PC-9 (cell line): ENCODE measurements around the gene LAMTOR4. TPM values are rescaled to one million over a fixed set of nuclear protein-coding genes. Genes with fewer than 3 reads are reported as not detected.
A peak's percentile ranks its signal among the peaks of the same experiment; 100 is the strongest.
"Not testable (repeated sequence)": the region's sequence is repeated elsewhere in the genome, so short reads cannot be mapped to it uniquely, and the experiment has no call there.

ENCODE experiments used
- BruUV-seq: library from RNA; stranded (reverse); fragments of 400-500 nt; replicated peaks from 2 replicates; lab custom pipeline; 2021; lab: Mats Ljungman, UMichigan
- CTCF ChIA-PET: fragments of 300-600 bp; sonication (Branson Sonifier 250); formaldehyde crosslinking; loops from one replicate; lab custom pipeline; 2022; ENCODE audit warnings: antibody characterized with exemption; lab: Charles Lee
- POLR2A ChIA-PET: fragments of 300-600 bp; sonication (Branson Sonifier 250); formaldehyde crosslinking; loops from one replicate; lab custom pipeline; 2022; ENCODE audit warnings: antibody characterized with exemption; ENCODE audit not compliant: unreplicated experiment; lab: Charles Lee
- DNase-seq, 2 experiments: peaks; one replicate each; pipeline versions ENCODE4 v3.0.0 to v3.0.0-alpha.2; 2015 to 2022; ENCODE audit warnings: mixed read lengths in 1 of 2
- H2AFZ ChIP-seq: fragments of 200-600 bp; sonication (generic); 2 replicates; pipeline ENCODE4 v1.8.1; 2017; ENCODE audit warnings: antibody characterized with exemption
- H3F3A ChIP-seq: fragments of 200-600 bp; sonication (generic); 2 replicates; pipeline ENCODE4 v1.8.1; 2017; ENCODE audit warnings: antibody characterized with exemption, mild to moderate bottlenecking, low read depth; ENCODE audit not compliant: insufficient read depth
- H3K27ac ChIP-seq: fragments of 200-600 bp; sonication (generic); 2 replicates; pipeline ENCODE4 v1.6.1; 2016; ENCODE audit warnings: mixed run types
- H3K27me3 ChIP-seq: fragments of 200-600 bp; sonication (generic); 2 replicates; pipeline ENCODE4 v1.6.1; 2016; ENCODE audit warnings: low read depth, mixed run types; ENCODE audit not compliant: insufficient read depth
- H3K36me3 ChIP-seq: fragments of 200-600 bp; sonication (generic); 2 replicates; pipeline ENCODE4 v1.6.1; 2016; ENCODE audit warnings: low read depth, mixed run types
- H3K4me1 ChIP-seq: fragments of 200-600 bp; sonication (generic); replicated peaks from 2 replicates; pipeline ENCODE4 v1.6.1; 2016; ENCODE audit warnings: mixed run types; ENCODE audit not compliant: insufficient read depth
- H3K4me2 ChIP-seq: fragments of 200-600 bp; sonication (generic); 2 replicates; pipeline ENCODE4 v1.6.1; 2017; ENCODE audit warnings: mixed run types
- H3K4me3 ChIP-seq: fragments of 200-600 bp; sonication (generic); 2 replicates; pipeline ENCODE4 v1.6.1; 2016; ENCODE audit warnings: mixed run types
- H3K79me2 ChIP-seq: fragments of 200-600 bp; sonication (generic); 2 replicates; pipeline ENCODE4 v1.6.1; 2017; ENCODE audit warnings: low read depth, mixed run types
- H3K9me2 ChIP-seq: fragments of 200-600 bp; sonication (generic); 2 replicates; pipeline ENCODE4 v1.8.1; 2017; ENCODE audit warnings: mild to moderate bottlenecking; ENCODE audit not compliant: insufficient read depth
- H3K9me3 ChIP-seq: fragments of 200-600 bp; sonication (generic); 2 replicates; pipeline ENCODE4 v1.8.1; 2016; ENCODE audit warnings: low read depth; ENCODE audit not compliant: insufficient read depth
- H4K20me1 ChIP-seq: fragments of 200-600 bp; sonication (generic); 2 replicates; pipeline ENCODE4 v1.8.1; 2017; ENCODE audit not compliant: insufficient read depth
- CTCF ChIP-seq: fragments of 200-600 bp; sonication (generic); conservative IDR thresholded peaks from 2 replicates; pipeline ENCODE4 v1.6.1; 2017; ENCODE audit warnings: mixed run types, antibody characterized with exemption, mild to moderate bottlenecking, moderate library complexity
- EZH2 ChIP-seq: fragments of 200-600 bp; sonication (generic); IDR thresholded peaks from 2 replicates; pipeline ENCODE4 v1.8.0; 2017; ENCODE audit warnings: antibody characterized with exemption, low read depth
- intact Hi-C: fragments of 100-400 bp; cut with micrococcal nuclease; formaldehyde crosslinking; loops from one replicate; pipeline ENCODE4 v1.10.0; 2022; ENCODE audit not compliant: unreplicated experiment
- total RNA-seq: library from RNA; stranded (reverse); gene quantifications from 2 replicates; pipeline ENCODE4 v1.2.3, GENCODE V29; 2021

The LAMTOR4 gene
- total RNA-seq, 1 experiment from 2014 or later = 160 TPM

- TF ChIP-seq EZH2 (no peak), CTCF (no peak)
- peaks cover 19% of the 10 kb centered on the region; the same call in 1 of the 2 replicates for H3K4me1 ChIP-seq
- H3K9me2 ChIP-seq = no peaks in the 10 kb centered on the region
- intact Hi-C loops = loop anchor here (1.0 to 2.0 kb wide), 2 partner anchors 26 to 46 kb away; partner anchors contain the start of genes AP4M1, MCM7 and ZNF3
- H3K79me2 ChIP-seq = peaks cover 8% of the 10 kb centered on the region; the same call in 1 of the 2 replicates
- CTCF ChIA-PET = interaction anchor here (0.7 kb wide), 2 partner anchors 578 to 675 kb away, joined by 5 to 13 read pairs; no protein-coding TSS in a partner anchor
- POLR2A ChIA-PET = interaction anchor here (0.9 kb wide), 1 partner anchor 30 kb away, joined by 3 read pairs; no protein-coding TSS in a partner anchor
- H3F3A ChIP-seq = peaks cover 42% of the 10 kb centered on the region
- H3K27me3 ChIP-seq = no peaks in the 10 kb centered on the region
- no peaks in the 10 kb centered on the region for H4K20me1 ChIP-seq
- peak within 1 kb of the TSS; percentile 75 for H3K4me3 ChIP-seq
- peak; percentile 68 to 92 for DNase-seq
- H3K4me2 ChIP-seq = peak within 1 kb of the TSS; percentile 80
- peak within 1 kb of the TSS; percentile 92 for H2AFZ ChIP-seq
- no TSS peak for BruUV-seq
- H3K27ac ChIP-seq = peak within 1 kb of the TSS; percentile 82
- H3K9me3 ChIP-seq = no peaks in the 10 kb centered on the region
- H3K36me3 ChIP-seq = no peaks in the 10 kb centered on the region
These were observed 21.5 kb upstream of the LAMTOR4 start, which contains the start of gene MBLAC1 for GRCh38 chr7:100126931-100127865. Gene MBLAC1 (plus strand): TSS chr7:100126967. CDS start chr7:100127396, 429 bp downstream.

DNA sequence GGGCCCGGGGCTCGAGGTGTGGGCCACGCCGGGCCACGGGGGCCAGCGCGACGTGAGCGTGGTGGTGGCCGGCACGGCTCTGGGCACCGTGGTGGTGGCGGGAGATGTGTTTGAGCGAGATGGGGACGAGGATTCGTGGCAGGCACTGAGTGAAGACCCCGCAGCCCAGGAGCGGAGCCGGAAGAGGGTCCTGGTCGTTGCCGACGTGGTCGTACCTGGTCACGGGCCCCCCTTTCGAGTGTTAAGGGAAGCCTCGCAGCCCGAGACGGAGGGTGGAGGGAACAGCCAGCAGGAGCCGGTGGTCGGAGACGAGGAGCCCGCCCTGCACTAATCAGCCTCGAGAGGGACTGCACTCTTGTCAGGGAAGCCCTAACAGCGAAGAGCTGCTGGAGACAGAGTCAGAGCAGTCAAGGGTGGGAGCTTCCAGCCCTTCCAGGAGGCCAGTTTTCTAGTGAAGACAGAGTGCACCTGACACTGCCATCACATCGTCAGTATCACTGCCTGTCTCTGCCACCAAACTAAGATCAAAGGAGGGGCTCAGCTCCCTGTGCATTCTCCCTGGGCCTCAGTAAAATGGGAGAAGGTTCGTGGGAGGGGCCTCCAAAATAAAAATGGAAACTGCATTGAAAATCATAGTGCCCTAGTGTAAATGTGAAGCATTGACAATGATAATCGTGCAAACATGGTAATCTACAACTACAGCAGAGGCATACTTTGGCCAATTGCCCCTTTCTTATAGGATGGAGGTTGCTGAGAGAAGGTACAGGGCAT lies 20.7 kb upstream of the LAMTOR4 start:
- POLR2A ChIA-PET = no interaction called here
- H3K27me3 ChIP-seq = no peaks in the 10 kb centered on the region
- intact Hi-C loops = loop anchor here (1.0 to 2.0 kb wide), 2 partner anchors 27 to 47 kb away; partner anchors contain the start of genes AP4M1, MCM7 and ZNF3
- no peaks in the 10 kb centered on the region for H3K9me3 ChIP-seq
- H3K27ac ChIP-seq = no peak overlapping the region
- CTCF ChIA-PET = interaction anchor here (0.5 to 0.6 kb wide), 2 partner anchors 44 to 1027 kb away, joined by 4 to 10 read pairs; no protein-coding TSS in a partner anchor
- H3K4me3 ChIP-seq = peak overlapping the region; percentile 75
- no peaks in the 10 kb centered on the region for H3K9me2 ChIP-seq
- peaks cover 19% of the 10 kb centered on the region; the same call in 1 of the 2 replicates for H3K4me1 ChIP-seq
- no peak for DNase-seq
- no peaks in the 10 kb centered on the region for H3K36me3 ChIP-seq
- peak overlapping the region; percentile 80 for H3K4me2 ChIP-seq
- no peak for TF ChIP-seq CTCF
- TF ChIP-seq EZH2 = no peak
- peak overlapping the region; percentile 92; the same call in 1 of the 2 replicates for H2AFZ ChIP-seq
- H4K20me1 ChIP-seq = no peaks in the 10 kb centered on the region
- peaks cover 42% of the 10 kb centered on the region for H3F3A ChIP-seq
- peaks cover 8% of the 10 kb centered on the region; the same call in 1 of the 2 replicates for H3K79me2 ChIP-seq
- BruUV-seq = no TSS peak

DNA sequence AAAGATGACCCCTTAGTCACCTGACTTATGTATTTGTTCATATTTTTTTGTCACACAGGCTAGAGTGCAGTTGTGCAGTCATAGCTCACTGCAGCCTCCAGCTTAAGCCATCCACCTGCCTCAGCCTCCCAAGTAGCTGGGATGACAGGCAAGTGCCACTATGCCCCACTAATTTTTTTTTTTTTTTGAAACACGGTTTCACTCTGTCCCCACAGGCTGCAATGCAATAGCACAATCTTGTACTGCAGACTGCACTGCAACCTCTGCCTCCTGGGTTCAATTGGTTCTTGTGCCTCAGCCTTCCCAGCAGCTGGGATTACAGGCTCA lies 20.1 kb upstream of the LAMTOR4 start:
- Histone ChIP-seq H3F3A (peaks cover 42% of the 10 kb centered on the region), H3K27ac (no peak overlapping the region), H4K20me1 (no peaks in the 10 kb centered on the region), H3K4me3 (no peak overlapping the region), H3K27me3 (no peaks in the 10 kb centered on the region), H3K4me2 (no peak overlapping the region), H3K36me3 (no peaks in the 10 kb centered on the region), H2AFZ (no peak overlapping the region), H3K79me2 (peaks cover 8% of the 10 kb centered on the region; the same call in 1 of the 2 replicates), H3K9me2 (no peaks in the 10 kb centered on the region), H3K9me3 (no peaks in the 10 kb centered on the region), H3K4me1 (peaks cover 19% of the 10 kb centered on the region; the same call in 1 of the 2 replicates)
- intact Hi-C loops = no loop called here
- no peak for TF ChIP-seq CTCF
- TF ChIP-seq EZH2 = no peak
- no TSS peak for BruUV-seq
- ChIA-PET POLR2A (no interaction called here), CTCF (interaction anchor here (0.5 to 0.6 kb wide), 2 partner anchors 45 to 1027 kb away, joined by 4 to 10 read pairs; no protein-coding TSS in a partner anchor)
- DNase-seq = no peak

DNA sequence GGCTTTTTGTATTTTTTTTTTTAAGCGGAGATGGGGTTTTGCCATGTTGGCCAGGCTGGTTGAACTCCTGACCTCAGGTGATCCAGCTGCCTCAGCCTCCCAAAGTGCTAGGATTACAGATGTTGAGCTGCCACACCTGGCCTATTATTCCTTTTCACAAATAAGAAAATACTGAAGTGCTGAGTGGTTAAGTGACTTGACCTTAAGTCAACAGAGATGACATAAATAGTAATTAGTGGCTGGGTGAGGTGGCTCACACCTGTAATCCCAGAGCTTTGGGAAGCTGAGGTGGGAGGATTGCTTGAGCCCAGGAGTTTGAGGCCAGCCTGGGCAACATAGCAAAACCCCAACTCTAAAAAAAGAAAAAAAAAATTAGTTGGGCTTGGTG lies 18.5 kb upstream of the LAMTOR4 start:
- peaks cover 18% of the 10 kb centered on the region; the same call in 1 of the 2 replicates for H3K4me1 ChIP-seq
- ChIA-PET POLR2A (interaction anchor here (0.6 to 0.8 kb wide), 3 partner anchors 29 to 326 kb away, joined by 4 to 10 read pairs (median 6); partner anchors contain the start of gene MCM7), CTCF (interaction anchor here (0.6 to 1.1 kb wide), 3 partner anchors 28 to 136 kb away, joined by 3 to 4 read pairs (median 3); partner anchors contain the start of gene AP4M1)
- not testable (repeated sequence) for H3K79me2 ChIP-seq, H3K4me3 ChIP-seq, H4K20me1 ChIP-seq, H3K9me3 ChIP-seq, H3K9me2 ChIP-seq, H3K36me3 ChIP-seq, H3K27me3 ChIP-seq, BruUV-seq
- 0 out of 2 replicates have a peak overlapping the region, but pooled peaks have one; percentile 71 for H2AFZ ChIP-seq
- H3K27ac ChIP-seq = peak overlapping the region; percentile 46
- H3F3A ChIP-seq = peaks cover 34% of the 10 kb centered on the region
- peak; percentile 42 to 94 for DNase-seq
- H3K4me2 ChIP-seq = peak overlapping the region; percentile 57; the same call in 1 of the 2 replicates
- intact Hi-C loops = loop anchor here (5.0 to 10.0 kb wide), 2 partner anchors 222 to 725 kb away; partner anchors contain the start of gene SLC12A9
